HEK293T (cell line): Measurements from ENCODE around the gene PRPF8.

Source experiments
- CTCF ChIA-PET: fragments of 350-600 bp; formaldehyde crosslinking; extraction: SDS; loops from one replicate; lab custom pipeline; 2021; ENCODE audit warnings: antibody characterized with exemption, inconsistent platforms; lab: Yijun Ruan, JAX
- POLR2A ChIA-PET: fragments of 350-600 bp; formaldehyde crosslinking; extraction: SDS; loops from one replicate; lab custom pipeline; 2020; ENCODE audit warnings: antibody characterized with exemption, inconsistent platforms; lab: Yijun Ruan, JAX
- DNase-seq: peaks from one replicate; pipeline ENCODE4 v3.0.0; 2012; ENCODE audit warnings: mixed read lengths; ENCODE audit errors: extremely low spot score
- ARNT ChIP-seq: fragments of 450-650 bp; IDR thresholded peaks from 2 replicates; pipeline ENCODE4 v1.6.1; 2017; ENCODE audit warnings: mild to moderate bottlenecking
- BHLHE40 ChIP-seq: fragments of 450-650 bp; IDR thresholded peaks from 2 replicates; pipeline ENCODE4 v1.6.1; 2016; ENCODE audit warnings: mild to moderate bottlenecking, moderate library complexity, borderline replicate concordance
- CTBP1 ChIP-seq: fragments of 450-650 bp; IDR thresholded peaks from 2 replicates; pipeline ENCODE4 v1.6.1; 2016; ENCODE audit warnings: borderline replicate concordance
- ELF4 ChIP-seq: fragments of 450-650 bp; IDR thresholded peaks from 2 replicates; pipeline ENCODE4 v1.6.1; 2017; ENCODE audit warnings: antibody characterized with exemption
- FOXA1 ChIP-seq: fragments of 450-650 bp; IDR thresholded peaks from 2 replicates; pipeline ENCODE4 v1.6.1; 2016; ENCODE audit warnings: mild to moderate bottlenecking
- FOXK2 ChIP-seq: fragments of 450-650 bp; IDR thresholded peaks from 2 replicates; pipeline ENCODE4 v1.6.1; 2016; ENCODE audit warnings: mild to moderate bottlenecking
- FOXM1 ChIP-seq: fragments of 450-650 bp; IDR thresholded peaks from 2 replicates; pipeline ENCODE4 v1.6.1; 2017; ENCODE audit warnings: mild to moderate bottlenecking, borderline replicate concordance
- HDGF ChIP-seq: fragments of 450-650 bp; IDR thresholded peaks from 2 replicates; pipeline ENCODE4 v1.6.1; 2017; ENCODE audit warnings: antibody characterized with exemption, borderline replicate concordance
- L3MBTL2 ChIP-seq: fragments of 450-650 bp; conservative IDR thresholded peaks from 2 replicates; pipeline ENCODE4 v1.6.1; 2016; ENCODE audit warnings: mild to moderate bottlenecking
- LEF1 ChIP-seq: fragments of 450-650 bp; IDR thresholded peaks from 2 replicates; pipeline ENCODE4 v1.6.1; 2017; ENCODE audit warnings: mild to moderate bottlenecking, borderline replicate concordance
- NFRKB ChIP-seq: fragments of 450-650 bp; IDR thresholded peaks from 2 replicates; pipeline ENCODE4 v1.6.1; 2016; ENCODE audit warnings: mild to moderate bottlenecking, moderate library complexity
- SP1 ChIP-seq: fragments of 450-650 bp; IDR thresholded peaks from 2 replicates; pipeline ENCODE4 v1.6.1; 2017
- SUZ12 ChIP-seq: fragments of 450-650 bp; IDR thresholded peaks from 2 replicates; pipeline ENCODE4 v1.6.1; 2016; ENCODE audit warnings: mild to moderate bottlenecking
- TARDBP ChIP-seq: fragments of 450-650 bp; IDR thresholded peaks from 2 replicates; pipeline ENCODE4 v1.6.1; 2016
- ZNF384 ChIP-seq: fragments of 450-650 bp; IDR thresholded peaks from 2 replicates; pipeline ENCODE4 v1.6.1; 2016
- TF ChIP-seq, protein P1 (sequence below): fragments of 450-650 bp; IDR thresholded peaks from 2 replicates; pipeline ENCODE4 v1.6.1; 2016

PRPF8 gene

DNA sequence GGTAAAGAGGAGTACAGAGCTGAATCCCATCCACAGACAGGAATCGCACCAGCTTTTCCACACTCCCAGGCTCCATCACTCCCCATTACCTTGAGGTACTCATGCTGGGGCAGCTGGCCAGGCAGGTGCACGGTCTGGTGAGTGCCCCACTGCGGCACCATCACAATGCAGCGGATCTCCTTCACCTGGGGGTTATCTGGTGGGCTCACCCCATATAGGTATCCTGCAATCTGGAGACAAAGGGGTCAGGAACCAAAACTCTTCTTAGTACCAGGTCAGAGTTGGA, 33.2 kb downstream of the PRPF8 start:
- POLR2A ChIA-PET = interaction anchor here (1.0 kb wide), 1 partner anchor 65 kb away, joined by 3 read pairs; no protein-coding TSS in a partner anchor
- no peak for TF ChIP-seq FOXM1
- TF ChIP-seq SUZ12 = no peak
- TF ChIP-seq LEF1 = no peak
- no peak for TF ChIP-seq BHLHE40
- TF ChIP-seq SP1 = no peak
- TF ChIP-seq ARNT = no peak
- no peak for TF ChIP-seq NFRKB
- no peak for TF ChIP-seq TARDBP
- TF ChIP-seq ZNF384 = no peak
- TF ChIP-seq CTBP1 = no peak
- no peak for TF ChIP-seq L3MBTL2
- no peak for TF ChIP-seq FOXA1
- TF ChIP-seq HDGF = no peak
- no peak for TF ChIP-seq FOXK2
- TF ChIP-seq, protein P1, sequence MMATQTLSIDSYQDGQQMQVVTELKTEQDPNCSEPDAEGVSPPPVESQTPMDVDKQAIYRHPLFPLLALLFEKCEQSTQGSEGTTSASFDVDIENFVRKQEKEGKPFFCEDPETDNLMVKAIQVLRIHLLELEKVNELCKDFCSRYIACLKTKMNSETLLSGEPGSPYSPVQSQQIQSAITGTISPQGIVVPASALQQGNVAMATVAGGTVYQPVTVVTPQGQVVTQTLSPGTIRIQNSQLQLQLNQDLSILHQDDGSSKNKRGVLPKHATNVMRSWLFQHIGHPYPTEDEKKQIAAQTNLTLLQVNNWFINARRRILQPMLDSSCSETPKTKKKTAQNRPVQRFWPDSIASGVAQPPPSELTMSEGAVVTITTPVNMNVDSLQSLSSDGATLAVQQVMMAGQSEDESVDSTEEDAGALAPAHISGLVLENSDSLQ = no peak
- TF ChIP-seq ELF4 = no peak
- CTCF ChIA-PET = interaction anchor here (0.6 to 1.1 kb wide), 3 partner anchors 12 to 218 kb away, joined by 4 to 7 read pairs (median 5); no protein-coding TSS in a partner anchor
- DNase-seq = no peak

DNA sequence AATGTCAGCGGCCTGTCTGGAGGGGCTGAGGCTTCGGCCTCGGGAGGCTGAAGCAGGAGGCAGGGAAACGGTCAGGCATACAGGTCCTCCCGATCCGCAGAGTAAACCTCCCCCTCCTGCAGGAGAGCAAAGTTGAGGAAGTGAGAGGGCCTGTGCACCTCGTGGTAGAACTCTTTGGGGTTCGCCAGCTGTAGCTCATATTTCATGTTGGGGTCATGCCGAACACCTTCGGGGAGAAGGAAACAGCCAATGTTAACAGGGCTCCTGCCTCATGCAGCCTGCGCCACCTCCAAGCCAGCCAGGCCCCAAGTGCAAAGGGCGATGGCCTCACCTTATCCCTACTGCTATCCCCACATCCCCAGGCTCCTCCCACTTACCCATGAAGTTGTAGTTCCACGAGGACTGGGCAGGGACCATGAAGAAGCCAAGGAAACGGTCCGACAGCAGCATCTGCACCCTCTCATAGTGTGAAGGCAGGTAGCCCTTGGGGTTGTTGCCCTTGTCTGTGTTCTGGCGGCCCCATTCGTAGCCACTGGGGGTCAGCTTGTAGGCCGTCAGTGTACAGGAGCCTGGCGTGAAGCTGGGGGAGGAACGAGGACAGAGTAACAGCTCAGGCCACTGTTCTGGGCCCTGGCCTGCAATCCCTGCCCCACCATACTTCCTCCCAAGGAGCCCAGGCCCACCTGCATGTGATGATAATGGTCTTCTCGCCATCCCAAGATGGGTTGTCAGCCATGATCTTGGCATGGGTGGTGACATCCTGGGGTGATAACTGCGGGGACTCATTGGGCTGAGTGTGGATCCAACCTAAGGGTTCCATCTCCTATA, 33.7 kb downstream of the PRPF8 start:
- ChIA-PET POLR2A (interaction anchor here (0.8 to 1.5 kb wide), 3 partner anchors 10 to 33 kb away, joined by 3 to 5 read pairs (median 4); no protein-coding TSS in a partner anchor), CTCF (interaction anchor here (0.8 to 2.9 kb wide), 6 partner anchors 12 to 76 kb away, joined by 3 to 13 read pairs (median 6); no protein-coding TSS in a partner anchor)
- DNase-seq = no peak

GRCh38 chr17:1649844-1650501, 34.7 kb downstream of the PRPF8 start, which contains the start of gene RILP:
RILP (minus strand) TSS chr17:1649866; CDS start chr17:1649804, 62 bp downstream.
- no peak for TF ChIP-seq ZNF384
- TF ChIP-seq SUZ12 = no peak
- no peak for TF ChIP-seq HDGF
- TF ChIP-seq TARDBP = no peak
- TF ChIP-seq LEF1 = no peak
- TF ChIP-seq CTBP1 = no peak
- no peak for TF ChIP-seq ARNT

More for the DNA sequence above, 33.7 kb downstream of the PRPF8 start:
- TF ChIP-seq HDGF (no peak), ELF4 (no peak), FOXM1 (no peak), ZNF384 (no peak), L3MBTL2 (no peak), ARNT (no peak), CTBP1 (no peak), TARDBP (no peak)

GRCh38 chr17:1648963-1649843, 35.5 kb downstream of the PRPF8 start:
- TF ChIP-seq FOXK2 = no peak
- TF ChIP-seq, protein P1 = no peak
- TF ChIP-seq LEF1 = no peak
- no peak for TF ChIP-seq FOXM1
- TF ChIP-seq CTBP1 = no peak
- TF ChIP-seq SP1 = no peak
- no peak for TF ChIP-seq SUZ12
- TF ChIP-seq FOXA1 = no peak
- POLR2A ChIA-PET = interaction anchor here (0.6 to 1.5 kb wide), 7 partner anchors 9 to 75 kb away, joined by 3 to 5 read pairs (median 4); no protein-coding TSS in a partner anchor
- CTCF ChIA-PET = interaction anchor here (0.6 to 2.9 kb wide), 12 partner anchors 9 to 272 kb away, joined by 3 to 13 read pairs (median 4); no protein-coding TSS in a partner anchor
- DNase-seq = peak; percentile 96

More at GRCh38 chr17:1649844-1650501, 34.7 kb downstream of the PRPF8 start, which contains the start of gene RILP:
- CTCF ChIA-PET = interaction anchor here (0.7 to 2.9 kb wide), 9 partner anchors 9 to 75 kb away, joined by 3 to 13 read pairs (median 4); no protein-coding TSS in a partner anchor
- POLR2A ChIA-PET = interaction anchor here (0.6 to 1.5 kb wide), 6 partner anchors 9 to 67 kb away, joined by 3 to 5 read pairs (median 4); no protein-coding TSS in a partner anchor
- no peak for DNase-seq

DNA sequence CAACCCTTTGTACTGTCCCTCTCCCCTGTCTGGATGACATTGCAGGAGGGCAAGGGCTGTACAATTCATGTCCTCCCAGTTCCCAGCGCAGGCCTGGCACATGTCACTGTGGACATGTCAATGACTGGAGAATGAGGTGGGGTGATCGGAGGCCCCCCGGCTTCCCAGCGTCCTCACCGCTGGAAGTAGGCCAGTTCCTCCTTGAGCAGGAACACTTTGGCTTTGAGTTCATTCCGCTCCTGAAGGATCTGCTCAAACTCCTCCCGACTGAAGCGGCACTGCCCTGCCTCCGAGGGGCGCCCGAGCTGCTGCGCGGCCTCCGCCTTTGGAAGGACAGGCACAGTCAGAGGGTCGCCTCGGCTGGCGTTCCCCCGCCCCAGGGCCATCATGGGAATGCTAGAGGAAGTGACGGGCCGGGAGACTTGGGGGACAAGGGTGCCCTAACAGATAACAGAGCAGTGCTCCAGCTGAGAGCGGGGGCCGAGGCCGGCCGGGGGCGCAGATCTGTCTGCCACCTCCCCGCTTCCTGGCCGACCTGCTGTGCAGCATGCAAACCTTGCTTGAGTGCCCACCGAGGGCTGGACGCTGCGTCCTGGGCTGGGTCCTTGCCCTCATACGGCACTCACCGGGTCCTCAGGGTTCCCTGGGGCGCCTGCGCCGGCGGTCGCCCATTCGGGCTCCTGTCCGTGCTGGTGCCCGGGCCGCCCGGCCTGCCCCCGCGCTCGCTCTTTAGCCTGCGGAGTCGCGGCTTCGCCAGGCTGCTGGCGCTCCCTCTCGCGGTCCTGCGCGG, 36.3 kb downstream of the PRPF8 start:
- POLR2A ChIA-PET = interaction anchor here (0.6 to 0.8 kb wide), 3 partner anchors 30 to 74 kb away, joined by 3 to 5 read pairs (median 4); no protein-coding TSS in a partner anchor

More for the DNA sequence above, 36.3 kb downstream of the PRPF8 start:
- peak; percentile 43 for DNase-seq
- no peak for TF ChIP-seq TARDBP
- TF ChIP-seq HDGF = no peak
- TF ChIP-seq L3MBTL2 = no peak
- no peak for TF ChIP-seq FOXK2
- TF ChIP-seq LEF1 = no peak
- TF ChIP-seq, protein P1 = no peak
- CTCF ChIA-PET = interaction anchor here (0.6 to 2.9 kb wide), 10 partner anchors 8 to 273 kb away, joined by 3 to 13 read pairs (median 5); no protein-coding TSS in a partner anchor
